Activated T-helper 17 cell treated with anti-CD3 and anti-CD28 coated beads, Interleukin-2, amount 50 U/mL, for 72 hours (primary cell): ENCODE measurements around the gene ETS1. TPM values are rescaled to one million over a fixed set of nuclear protein-coding genes. Genes with fewer than 3 reads are reported as not detected.
A peak's percentile ranks its signal among the peaks of the same experiment; 100 is the strongest.

ENCODE experiments used
- ATAC-seq: fragments of 150-1000 bp; cut with Tn5 transposase; replicated peaks from 2 replicates; pipeline ENCODE4 v1.10.0; 2021; ENCODE audit warnings: mild to moderate bottlenecking, moderate library complexity
- H3K27ac Mint-ChIP-seq: one replicate; pipeline ENCODE4 v1.8.0; 2022; ENCODE audit warnings: mixed read lengths
- H3K27me3 Mint-ChIP-seq: one replicate; pipeline ENCODE4 v1.8.0; 2022; ENCODE audit warnings: mixed read lengths
- H3K36me3 Mint-ChIP-seq: one replicate; pipeline ENCODE4 v1.8.0; 2022; ENCODE audit warnings: low read depth, mild to moderate bottlenecking, mixed read lengths
- H3K4me1 Mint-ChIP-seq: one replicate; pipeline ENCODE4 v1.8.0; 2022; ENCODE audit warnings: mixed read lengths
- H3K4me3 Mint-ChIP-seq: one replicate; pipeline ENCODE4 v1.8.0; 2022; ENCODE audit warnings: mild to moderate bottlenecking, mixed read lengths
- H3K9me3 Mint-ChIP-seq: one replicate; pipeline ENCODE4 v1.8.0; 2022; ENCODE audit warnings: mixed read lengths
- total RNA-seq, 2 donors: library from RNA; stranded (reverse); gene quantifications; one replicate each; pipeline ENCODE4 v1.2.3, GENCODE V29; 2022

The ETS1 gene
- total RNA-seq, 2 donors from 2014 or later, result 309 to 471 TPM

GRCh38 chr11:128420265-128420664 lies 167.1 kb downstream of the ETS1 start:
- Mint-ChIP-seq H3K4me3 (no peak overlapping the region), H3K27me3 (no peaks in the 10 kb centered on the region), H3K27ac (no peak overlapping the region), H3K9me3 (no peaks in the 10 kb centered on the region), H3K4me1 (peaks cover 28% of the 10 kb centered on the region), H3K36me3 (peaks cover 6% of the 10 kb centered on the region)
- ATAC-seq, result no peak

DNA sequence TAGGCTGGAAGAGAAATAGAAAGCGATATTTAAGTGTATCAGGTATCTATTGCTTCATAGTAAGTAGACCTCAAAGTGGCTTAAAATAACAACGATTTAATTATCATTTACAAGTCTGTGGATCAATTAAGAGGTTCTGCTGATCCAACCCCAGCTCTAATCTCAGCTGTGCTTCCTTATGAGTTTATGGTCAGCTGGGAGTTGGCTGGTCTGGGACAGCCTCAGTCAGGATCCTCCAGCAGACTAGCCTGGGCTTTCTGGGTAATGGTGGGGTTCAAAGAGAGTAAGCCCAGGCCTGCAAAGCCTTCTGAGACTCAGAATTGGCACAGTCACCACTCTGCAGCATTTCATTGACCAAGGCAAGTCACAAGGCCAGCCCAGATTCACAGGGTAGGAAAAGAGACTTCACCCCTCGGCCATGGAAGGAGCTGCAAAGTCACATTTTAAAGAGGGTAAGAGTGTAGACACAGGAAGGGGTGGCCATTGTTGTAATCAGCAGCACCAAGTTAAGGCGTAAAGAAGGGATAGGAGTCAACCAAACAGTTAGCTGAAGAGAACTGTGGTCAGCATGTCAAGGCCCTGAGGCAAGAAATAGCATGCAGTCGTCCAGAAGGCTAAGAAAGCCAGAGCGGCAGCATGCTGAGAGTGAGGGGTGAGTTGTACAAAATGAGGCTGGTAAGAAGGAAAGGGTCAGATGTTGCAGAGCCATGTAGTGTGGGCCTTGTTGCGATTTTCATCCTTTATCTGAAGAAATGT lies 168.2 kb downstream of the ETS1 start:
- Mint-ChIP-seq H3K27me3 (no peaks in the 10 kb centered on the region), H3K36me3 (peaks cover 6% of the 10 kb centered on the region), H3K27ac (no peak overlapping the region), H3K9me3 (no peaks in the 10 kb centered on the region), H3K4me3 (no peak overlapping the region), H3K4me1 (peaks cover 28% of the 10 kb centered on the region)
- ATAC-seq, result no peak

DNA sequence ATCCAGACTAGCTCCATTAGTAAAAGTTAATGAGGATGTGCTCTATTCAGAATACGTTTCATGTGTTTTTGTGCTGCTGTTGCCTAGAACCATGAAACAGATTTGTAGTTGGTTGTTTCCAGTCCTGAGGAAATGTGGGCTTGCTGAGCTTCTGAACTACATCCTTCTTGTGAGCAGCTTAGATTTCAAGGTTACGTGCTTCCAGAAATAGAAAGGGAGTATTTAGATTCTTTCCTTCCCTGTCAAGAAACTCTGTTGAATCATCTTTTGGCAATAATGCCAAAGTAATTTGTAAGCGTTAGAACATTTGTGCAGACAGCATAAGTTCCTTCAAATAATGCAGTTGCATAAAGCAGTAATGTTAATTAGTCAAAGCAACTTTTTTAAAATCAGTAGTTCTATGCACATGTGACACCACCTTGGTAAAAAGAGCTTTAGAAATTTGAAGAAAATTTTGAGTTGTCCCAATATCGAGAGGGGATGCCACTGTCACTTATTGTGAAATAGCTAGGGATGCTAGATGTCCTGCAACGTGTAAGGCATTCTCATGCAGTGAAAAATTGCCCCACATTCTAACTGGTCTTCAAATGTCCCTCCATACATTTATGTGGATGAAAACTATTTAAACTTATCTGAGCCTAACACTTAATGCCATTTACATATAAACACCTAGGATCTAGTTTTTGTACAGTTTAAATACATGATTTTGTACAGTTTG lies 169.6 kb downstream of the ETS1 start:
- no peaks in the 10 kb centered on the region for H3K27me3 Mint-ChIP-seq
- ATAC-seq, result no peak
- no peak overlapping the region for H3K27ac Mint-ChIP-seq
- peaks cover 28% of the 10 kb centered on the region for H3K4me1 Mint-ChIP-seq
- H3K36me3 Mint-ChIP-seq, result peaks cover 5% of the 10 kb centered on the region
- no peak overlapping the region for H3K4me3 Mint-ChIP-seq
- no peaks in the 10 kb centered on the region for H3K9me3 Mint-ChIP-seq

GRCh38 chr11:128416976-128417375 lies 170.4 kb downstream of the ETS1 start:
- Mint-ChIP-seq H3K4me3 (no peak overlapping the region), H3K27ac (no peak overlapping the region), H3K36me3 (no peaks in the 10 kb centered on the region), H3K4me1 (peaks cover 20% of the 10 kb centered on the region), H3K9me3 (no peaks in the 10 kb centered on the region), H3K27me3 (no peaks in the 10 kb centered on the region)
- no peak for ATAC-seq

- peak; percentile 52 for ATAC-seq
- no peak overlapping the region for H3K27ac Mint-ChIP-seq
- no peak overlapping the region for H3K4me3 Mint-ChIP-seq
- H3K4me1 Mint-ChIP-seq, result peaks cover 9% of the 10 kb centered on the region
- no peaks in the 10 kb centered on the region for H3K27me3 Mint-ChIP-seq
- no peaks in the 10 kb centered on the region for H3K9me3 Mint-ChIP-seq
- H3K36me3 Mint-ChIP-seq, result no peaks in the 10 kb centered on the region
These were observed 171.8 kb downstream of the ETS1 start for GRCh38 chr11:128415539-128415938.

- H3K4me3 Mint-ChIP-seq, result peak overlapping the region; percentile 58
- no peaks in the 10 kb centered on the region for H3K9me3 Mint-ChIP-seq
- H3K27me3 Mint-ChIP-seq, result no peaks in the 10 kb centered on the region
- H3K4me1 Mint-ChIP-seq, result peaks cover 9% of the 10 kb centered on the region
- ATAC-seq, result peak; percentile 90
- peak overlapping the region; percentile 74 for H3K27ac Mint-ChIP-seq
- no peaks in the 10 kb centered on the region for H3K36me3 Mint-ChIP-seq
These were observed 174.2 kb downstream of the ETS1 start for GRCh38 chr11:128412847-128413791.

DNA sequence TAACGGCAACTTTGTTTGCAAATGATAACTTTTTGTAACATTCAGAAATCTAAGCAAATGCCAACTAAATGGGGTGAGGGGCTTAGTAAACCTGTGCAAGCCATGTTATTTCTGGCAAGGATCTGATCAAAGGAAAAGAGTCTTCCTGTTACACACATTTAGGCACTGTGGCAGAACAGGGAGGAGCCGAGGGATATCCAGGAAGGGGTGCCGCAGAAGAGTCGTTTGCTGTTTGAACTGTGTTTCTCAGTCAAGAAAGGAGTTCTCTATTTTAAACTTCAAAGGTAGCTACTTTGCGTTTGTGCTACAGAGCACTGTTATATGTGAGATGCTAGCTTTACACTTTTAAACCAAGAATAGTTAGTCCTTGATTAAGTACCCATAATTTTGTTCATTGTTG lies 175.5 kb downstream of the ETS1 start:
- no peak for ATAC-seq
- H3K27ac Mint-ChIP-seq, result peak overlapping the region; percentile 48
- H3K27me3 Mint-ChIP-seq, result no peaks in the 10 kb centered on the region
- H3K4me3 Mint-ChIP-seq, result peak overlapping the region; percentile 3
- no peaks in the 10 kb centered on the region for H3K36me3 Mint-ChIP-seq
- H3K4me1 Mint-ChIP-seq, result peaks cover 9% of the 10 kb centered on the region
- H3K9me3 Mint-ChIP-seq, result no peaks in the 10 kb centered on the region

DNA sequence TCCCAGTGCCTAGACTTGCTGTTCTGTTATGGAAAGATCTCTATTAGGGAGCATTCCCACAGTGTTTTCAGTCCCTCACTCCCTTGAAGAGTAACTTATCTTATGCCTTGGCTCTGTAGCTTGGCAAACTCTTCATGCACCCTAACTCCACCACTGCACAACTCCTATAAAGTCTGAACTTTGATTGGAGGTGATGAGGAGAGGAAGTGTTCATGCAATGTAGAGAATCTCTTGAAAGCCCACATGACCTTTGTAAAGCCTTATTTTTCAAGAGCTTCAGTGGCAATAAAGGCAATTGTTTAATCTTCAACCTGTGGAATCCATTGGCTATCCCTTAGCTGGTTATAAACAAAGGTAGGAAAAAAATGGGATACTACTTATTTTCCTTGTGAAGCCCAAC lies 176.2 kb downstream of the ETS1 start:
- Mint-ChIP-seq H3K27ac (no peak overlapping the region), H3K4me3 (no peak overlapping the region), H3K9me3 (no peaks in the 10 kb centered on the region), H3K27me3 (no peaks in the 10 kb centered on the region), H3K36me3 (no peaks in the 10 kb centered on the region), H3K4me1 (peaks cover 12% of the 10 kb centered on the region)
- no peak for ATAC-seq

GRCh38 chr11:128409476-128409875 lies 177.9 kb downstream of the ETS1 start:
- Mint-ChIP-seq H3K36me3 (no peaks in the 10 kb centered on the region), H3K4me1 (peaks cover 17% of the 10 kb centered on the region), H3K9me3 (no peaks in the 10 kb centered on the region), H3K4me3 (no peak overlapping the region), H3K27ac (no peak overlapping the region), H3K27me3 (no peaks in the 10 kb centered on the region)
- no peak for ATAC-seq

Other genes starting within 250 kb of the ETS1 start
- 10 to 100 TPM; 55.6 to 73.4 TPM for gene FLI1, start 106.5 kb upstream of the ETS1 start, total RNA-seq